ENCODE measurements around the gene P4HA2. TPM values are rescaled to one million over a fixed set of nuclear protein-coding genes. Genes with fewer than 3 reads are reported as not detected.

Gene P4HA2
- total and polyA plus RNA-seq, 2 experiments from 2014 or later: 5.9 to 8.0 TPM

DNA sequence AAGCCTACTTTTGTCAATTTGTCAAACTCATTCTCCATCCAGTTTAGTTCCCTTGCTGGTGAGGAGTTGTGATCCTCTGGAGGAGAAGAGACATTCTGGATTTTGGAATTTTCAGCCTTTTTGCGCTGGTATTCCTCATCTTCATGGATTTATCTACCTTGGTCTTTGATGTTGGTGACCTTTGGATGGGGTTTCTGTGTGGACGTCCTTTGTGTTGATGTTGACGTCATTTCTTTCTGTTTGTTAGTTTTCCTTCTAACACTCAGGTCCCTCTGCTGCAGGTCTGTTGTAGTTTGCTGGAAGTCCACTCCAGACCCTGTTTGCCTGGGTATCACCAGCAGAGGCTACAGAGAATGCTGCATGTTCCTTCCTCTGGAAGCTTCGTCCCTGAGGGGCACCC is 71.2 kb downstream of the P4HA2 start (continued):
- TF ChIP-seq, protein P1, sequence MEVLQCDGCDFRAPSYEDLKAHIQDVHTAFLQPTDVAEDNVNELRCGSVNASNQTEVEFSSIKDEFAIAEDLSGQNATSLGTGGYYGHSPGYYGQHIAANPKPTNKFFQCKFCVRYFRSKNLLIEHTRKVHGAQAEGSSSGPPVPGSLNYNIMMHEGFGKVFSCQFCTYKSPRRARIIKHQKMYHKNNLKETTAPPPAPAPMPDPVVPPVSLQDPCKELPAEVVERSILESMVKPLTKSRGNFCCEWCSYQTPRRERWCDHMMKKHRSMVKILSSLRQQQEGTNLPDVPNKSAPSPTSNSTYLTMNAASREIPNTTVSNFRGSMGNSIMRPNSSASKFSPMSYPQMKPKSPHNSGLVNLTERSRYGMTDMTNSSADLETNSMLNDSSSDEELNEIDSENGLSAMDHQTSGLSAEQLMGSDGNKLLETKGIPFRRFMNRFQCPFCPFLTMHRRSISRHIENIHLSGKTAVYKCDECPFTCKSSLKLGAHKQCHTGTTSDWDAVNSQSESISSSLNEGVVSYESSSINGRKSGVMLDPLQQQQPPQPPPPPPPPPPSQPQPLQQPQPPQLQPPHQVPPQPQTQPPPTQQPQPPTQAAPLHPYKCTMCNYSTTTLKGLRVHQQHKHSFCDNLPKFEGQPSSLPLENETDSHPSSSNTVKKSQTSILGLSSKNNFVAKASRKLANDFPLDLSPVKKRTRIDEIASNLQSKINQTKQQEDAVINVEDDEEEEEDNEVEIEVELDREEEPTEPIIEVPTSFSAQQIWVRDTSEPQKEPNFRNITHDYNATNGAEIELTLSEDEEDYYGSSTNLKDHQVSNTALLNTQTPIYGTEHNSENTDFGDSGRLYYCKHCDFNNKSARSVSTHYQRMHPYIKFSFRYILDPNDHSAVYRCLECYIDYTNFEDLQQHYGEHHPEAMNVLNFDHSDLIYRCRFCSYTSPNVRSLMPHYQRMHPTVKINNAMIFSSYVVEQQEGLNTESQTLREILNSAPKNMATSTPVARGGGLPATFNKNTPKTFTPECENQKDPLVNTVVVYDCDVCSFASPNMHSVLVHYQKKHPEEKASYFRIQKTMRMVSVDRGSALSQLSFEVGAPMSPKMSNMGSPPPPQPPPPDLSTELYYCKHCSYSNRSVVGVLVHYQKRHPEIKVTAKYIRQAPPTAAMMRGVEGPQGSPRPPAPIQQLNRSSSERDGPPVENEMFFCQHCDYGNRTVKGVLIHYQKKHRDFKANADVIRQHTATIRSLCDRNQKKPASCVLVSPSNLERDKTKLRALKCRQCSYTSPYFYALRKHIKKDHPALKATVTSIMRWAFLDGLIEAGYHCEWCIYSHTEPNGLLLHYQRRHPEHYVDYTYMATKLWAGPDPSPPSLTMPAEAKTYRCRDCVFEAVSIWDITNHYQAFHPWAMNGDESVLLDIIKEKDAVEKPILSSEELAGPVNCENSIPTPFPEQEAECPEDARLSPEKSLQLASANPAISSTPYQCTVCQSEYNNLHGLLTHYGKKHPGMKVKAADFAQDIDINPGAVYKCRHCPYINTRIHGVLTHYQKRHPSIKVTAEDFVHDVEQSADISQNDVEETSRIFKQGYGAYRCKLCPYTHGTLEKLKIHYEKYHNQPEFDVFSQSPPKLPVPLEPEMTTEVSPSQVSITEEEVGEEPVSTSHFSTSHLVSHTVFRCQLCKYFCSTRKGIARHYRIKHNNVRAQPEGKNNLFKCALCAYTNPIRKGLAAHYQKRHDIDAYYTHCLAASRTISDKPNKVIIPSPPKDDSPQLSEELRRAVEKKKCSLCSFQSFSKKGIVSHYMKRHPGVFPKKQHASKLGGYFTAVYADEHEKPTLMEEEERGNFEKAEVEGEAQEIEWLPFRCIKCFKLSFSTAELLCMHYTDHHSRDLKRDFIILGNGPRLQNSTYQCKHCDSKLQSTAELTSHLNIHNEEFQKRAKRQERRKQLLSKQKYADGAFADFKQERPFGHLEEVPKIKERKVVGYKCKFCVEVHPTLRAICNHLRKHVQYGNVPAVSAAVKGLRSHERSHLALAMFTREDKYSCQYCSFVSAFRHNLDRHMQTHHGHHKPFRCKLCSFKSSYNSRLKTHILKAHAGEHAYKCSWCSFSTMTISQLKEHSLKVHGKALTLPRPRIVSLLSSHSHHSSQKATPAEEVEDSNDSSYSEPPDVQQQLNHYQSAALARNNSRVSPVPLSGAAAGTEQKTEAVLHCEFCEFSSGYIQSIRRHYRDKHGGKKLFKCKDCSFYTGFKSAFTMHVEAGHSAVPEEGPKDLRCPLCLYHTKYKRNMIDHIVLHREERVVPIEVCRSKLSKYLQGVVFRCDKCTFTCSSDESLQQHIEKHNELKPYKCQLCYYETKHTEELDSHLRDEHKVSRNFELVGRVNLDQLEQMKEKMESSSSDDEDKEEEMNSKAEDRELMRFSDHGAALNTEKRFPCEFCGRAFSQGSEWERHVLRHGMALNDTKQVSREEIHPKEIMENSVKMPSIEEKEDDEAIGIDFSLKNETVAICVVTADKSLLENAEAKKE (CRISPR knock-in tag; IDR thresholded peaks at IDR 0.05): no peak

DNA sequence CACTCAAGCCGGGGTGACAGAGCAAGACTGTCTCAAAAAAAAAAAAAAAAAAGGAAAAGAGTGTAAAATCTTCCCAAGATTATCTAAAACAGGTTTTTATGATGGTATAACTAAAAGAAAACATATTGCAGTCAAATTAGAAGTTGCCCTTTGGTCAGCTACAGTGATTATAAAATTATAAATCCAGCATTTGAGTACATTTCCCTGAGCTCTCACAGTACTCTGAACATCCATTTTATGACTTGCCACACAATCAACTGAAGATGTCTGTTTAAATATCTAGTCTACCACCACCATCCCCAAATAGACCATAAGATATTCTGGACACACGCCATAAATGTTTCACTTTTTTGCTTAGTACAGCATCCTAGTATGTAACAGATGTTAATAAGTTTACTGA is 77.1 kb downstream of the P4HA2 start:
- Mint-ChIP-seq H3K27ac (no peak overlapping the region), H3K4me3 (no peak overlapping the region), H3K9me3 (peaks cover 37% of the 10 kb centered on the region; the same call in 2 of the 3 replicates), H3K36me3 (ENCODE audit: low read depth) (peaks cover 5% of the 10 kb centered on the region; the same call in 1 of the 3 replicates), H3K4me1 (no peaks in the 10 kb centered on the region), H3K27me3 (ENCODE audit: insufficient read depth, low read depth, poor library complexity) (peaks cover 6% of the 10 kb centered on the region)
- no peaks in the 10 kb centered on the region for H3K27me3 ChIP-seq (ENCODE audit: insufficient read depth)
- no peaks in the 10 kb centered on the region for H3K4me1 ChIP-seq (ENCODE audit: insufficient read depth)
- no peak overlapping the region for H3K27ac ChIP-seq (ENCODE audit: low read depth)
- no peak for ATAC-seq
- no peak for DNase-seq (ENCODE audit: low spot score)
- no peaks in the 10 kb centered on the region for H3K9me2 ChIP-seq (ENCODE audit: insufficient read depth)
- H2AFZ ChIP-seq: no peak overlapping the region
- no peaks in the 10 kb centered on the region for H3K79me2 ChIP-seq (replicated peaks; ENCODE audit: insufficient read depth)
- H3K36me3 ChIP-seq (ENCODE audit: insufficient read depth): no peaks in the 10 kb centered on the region
- no peak overlapping the region for H3K4me3 ChIP-seq
- no peaks in the 10 kb centered on the region for H4K20me1 ChIP-seq (replicated peaks; ENCODE audit: insufficient read depth)
- no peak overlapping the region for H3K4me2 ChIP-seq
- H3F3A ChIP-seq (replicated peaks; ENCODE audit: low read depth): no peaks in the 10 kb centered on the region
- no peak for TF ChIP-seq NANOG (IDR thresholded peaks at IDR 0.05; ENCODE audit: borderline replicate concordance)
- no peak for TF ChIP-seq POLR2AphosphoS5 (IDR thresholded peaks at IDR 0.05; ENCODE audit: low read depth)
- TF ChIP-seq EZH2 (IDR thresholded peaks at IDR 0.05; ENCODE audit: low read depth, unreplicated experiment): no peak
- TF ChIP-seq, protein P2, sequence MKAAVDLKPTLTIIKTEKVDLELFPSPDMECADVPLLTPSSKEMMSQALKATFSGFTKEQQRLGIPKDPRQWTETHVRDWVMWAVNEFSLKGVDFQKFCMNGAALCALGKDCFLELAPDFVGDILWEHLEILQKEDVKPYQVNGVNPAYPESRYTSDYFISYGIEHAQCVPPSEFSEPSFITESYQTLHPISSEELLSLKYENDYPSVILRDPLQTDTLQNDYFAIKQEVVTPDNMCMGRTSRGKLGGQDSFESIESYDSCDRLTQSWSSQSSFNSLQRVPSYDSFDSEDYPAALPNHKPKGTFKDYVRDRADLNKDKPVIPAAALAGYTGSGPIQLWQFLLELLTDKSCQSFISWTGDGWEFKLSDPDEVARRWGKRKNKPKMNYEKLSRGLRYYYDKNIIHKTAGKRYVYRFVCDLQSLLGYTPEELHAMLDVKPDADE (IDR thresholded peaks at IDR 0.05): no peak
- TF ChIP-seq EZH2phosphoT487 (IDR thresholded peaks at IDR 0.05; ENCODE audit: unreplicated experiment): no peak
- no peak for TF ChIP-seq STAT1 (IDR thresholded peaks at IDR 0.05; ENCODE audit: unreplicated experiment)
- TF ChIP-seq, protein P3, sequence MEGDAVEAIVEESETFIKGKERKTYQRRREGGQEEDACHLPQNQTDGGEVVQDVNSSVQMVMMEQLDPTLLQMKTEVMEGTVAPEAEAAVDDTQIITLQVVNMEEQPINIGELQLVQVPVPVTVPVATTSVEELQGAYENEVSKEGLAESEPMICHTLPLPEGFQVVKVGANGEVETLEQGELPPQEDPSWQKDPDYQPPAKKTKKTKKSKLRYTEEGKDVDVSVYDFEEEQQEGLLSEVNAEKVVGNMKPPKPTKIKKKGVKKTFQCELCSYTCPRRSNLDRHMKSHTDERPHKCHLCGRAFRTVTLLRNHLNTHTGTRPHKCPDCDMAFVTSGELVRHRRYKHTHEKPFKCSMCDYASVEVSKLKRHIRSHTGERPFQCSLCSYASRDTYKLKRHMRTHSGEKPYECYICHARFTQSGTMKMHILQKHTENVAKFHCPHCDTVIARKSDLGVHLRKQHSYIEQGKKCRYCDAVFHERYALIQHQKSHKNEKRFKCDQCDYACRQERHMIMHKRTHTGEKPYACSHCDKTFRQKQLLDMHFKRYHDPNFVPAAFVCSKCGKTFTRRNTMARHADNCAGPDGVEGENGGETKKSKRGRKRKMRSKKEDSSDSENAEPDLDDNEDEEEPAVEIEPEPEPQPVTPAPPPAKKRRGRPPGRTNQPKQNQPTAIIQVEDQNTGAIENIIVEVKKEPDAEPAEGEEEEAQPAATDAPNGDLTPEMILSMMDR (conservative IDR thresholded peaks at IDR 0.05; ENCODE audit: low read depth in 2 of 2): no peak

Measured in GM23338 (cell line).